OCI-LY1 (cell line): ENCODE measurements around the gene NEK6.

Source experiments
- CTCF ChIP-seq: fragments of 200-600 bp; sonication (generic), shearing (Covaris generic); IDR thresholded peaks from 2 replicates; pipeline ENCODE4 v1.5.1; 2017; ENCODE audit warnings: mild to moderate bottlenecking, antibody characterized with exemption, low read length, moderate library complexity, mixed read lengths
- EZH2 ChIP-seq: fragments of 200-600 bp; sonication (generic), shearing (Covaris generic); IDR thresholded peaks from 2 replicates; pipeline ENCODE4 v1.8.0; 2017; ENCODE audit warnings: borderline replicate concordance, mixed run types, mild to moderate bottlenecking, antibody characterized with exemption, low read length, moderate library complexity, mixed read lengths

- TF ChIP-seq CTCF (no peak), EZH2 (no peak)
Observed at GRCh38 chr9:124330011-124330697, 72.4 kb downstream of the NEK6 start.
